GM18868 (cell line): ENCODE data around the gene ATP11A.

ENCODE experiments used
- ATAC-seq: cut with Tn5 transposase; IDR thresholded peaks from one replicate; pipeline ENCODE4 v1.9.1; 2021; ENCODE audit warnings: mild to moderate bottlenecking, moderate library complexity; ENCODE audit not compliant: unreplicated experiment

ATP11A gene

GRCh38 chr13:112740502-112741131 lies 50.8 kb downstream of the ATP11A start:
- ATAC-seq = no peak

DNA sequence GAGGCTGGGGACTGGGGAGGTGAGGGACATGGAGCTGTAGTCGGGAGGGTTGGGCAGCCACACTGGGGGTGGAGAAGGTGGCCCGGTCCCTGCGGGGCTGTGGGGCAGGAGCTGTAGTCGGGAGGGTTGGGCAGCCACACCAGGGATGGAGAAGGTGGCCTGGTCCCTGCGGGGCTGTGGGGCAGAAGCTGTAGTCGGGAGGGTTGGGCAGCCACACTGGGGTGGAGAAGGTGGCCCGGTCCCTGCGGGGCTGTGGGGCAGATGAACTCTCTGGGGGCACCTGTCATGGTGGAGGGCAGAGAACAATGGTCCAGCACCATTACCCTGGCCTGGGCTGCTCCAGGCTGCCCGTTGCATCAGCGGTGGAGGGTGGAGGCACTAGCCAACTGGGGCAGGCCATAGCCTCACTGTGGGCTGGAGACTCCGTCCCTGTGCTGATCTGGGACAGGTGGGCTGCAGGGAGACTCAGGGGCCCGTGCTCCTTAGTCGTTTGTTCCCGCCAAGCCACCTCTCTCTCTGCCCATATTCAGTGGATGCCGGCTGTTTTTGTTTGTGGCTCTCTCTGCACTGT lies 51.4 kb downstream of the ATP11A start:
- no peak for ATAC-seq

DNA sequence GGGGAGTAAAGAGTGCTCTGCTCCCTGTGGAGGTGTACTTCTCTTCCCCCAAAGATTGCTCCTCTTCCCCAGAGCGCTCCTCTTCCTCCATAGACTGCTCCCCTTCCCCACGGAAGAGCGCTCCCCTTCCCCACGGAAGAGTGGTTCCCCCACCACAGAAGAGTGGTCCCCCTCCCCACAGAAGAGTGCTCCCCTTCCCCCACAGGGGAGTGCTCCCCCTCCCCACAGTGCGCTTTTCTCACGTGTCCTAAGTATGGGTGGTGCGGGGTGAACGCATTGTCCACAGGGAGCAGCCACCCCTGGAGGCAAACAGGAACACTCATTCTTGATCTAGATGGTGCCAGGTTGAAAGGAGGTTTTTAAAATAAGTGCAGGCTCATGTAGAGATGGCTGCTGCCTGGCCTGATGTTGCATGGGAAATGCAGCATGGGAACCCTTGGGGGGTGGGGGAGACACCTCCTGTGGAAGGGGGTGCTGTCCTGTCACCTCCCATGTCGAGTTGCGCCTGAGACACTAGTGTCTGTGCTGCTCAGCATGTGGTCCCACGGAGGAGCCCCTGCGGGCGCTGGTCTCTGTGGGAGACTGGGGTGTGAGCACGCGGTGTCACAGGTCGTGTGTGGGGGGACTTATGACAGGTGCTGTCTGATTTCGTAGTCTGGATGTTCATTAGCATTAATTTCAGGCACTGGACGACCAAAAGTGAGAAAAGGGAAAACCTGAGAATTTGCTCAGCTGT lies 52.2 kb downstream of the ATP11A start:
- ATAC-seq = no peak

- ATAC-seq = no peak
Measured at GRCh38 chr13:112742583-112742982, 52.7 kb downstream of the ATP11A start.

- ATAC-seq = no peak
Measured at GRCh38 chr13:112743451-112744167, 53.8 kb downstream of the ATP11A start.

DNA sequence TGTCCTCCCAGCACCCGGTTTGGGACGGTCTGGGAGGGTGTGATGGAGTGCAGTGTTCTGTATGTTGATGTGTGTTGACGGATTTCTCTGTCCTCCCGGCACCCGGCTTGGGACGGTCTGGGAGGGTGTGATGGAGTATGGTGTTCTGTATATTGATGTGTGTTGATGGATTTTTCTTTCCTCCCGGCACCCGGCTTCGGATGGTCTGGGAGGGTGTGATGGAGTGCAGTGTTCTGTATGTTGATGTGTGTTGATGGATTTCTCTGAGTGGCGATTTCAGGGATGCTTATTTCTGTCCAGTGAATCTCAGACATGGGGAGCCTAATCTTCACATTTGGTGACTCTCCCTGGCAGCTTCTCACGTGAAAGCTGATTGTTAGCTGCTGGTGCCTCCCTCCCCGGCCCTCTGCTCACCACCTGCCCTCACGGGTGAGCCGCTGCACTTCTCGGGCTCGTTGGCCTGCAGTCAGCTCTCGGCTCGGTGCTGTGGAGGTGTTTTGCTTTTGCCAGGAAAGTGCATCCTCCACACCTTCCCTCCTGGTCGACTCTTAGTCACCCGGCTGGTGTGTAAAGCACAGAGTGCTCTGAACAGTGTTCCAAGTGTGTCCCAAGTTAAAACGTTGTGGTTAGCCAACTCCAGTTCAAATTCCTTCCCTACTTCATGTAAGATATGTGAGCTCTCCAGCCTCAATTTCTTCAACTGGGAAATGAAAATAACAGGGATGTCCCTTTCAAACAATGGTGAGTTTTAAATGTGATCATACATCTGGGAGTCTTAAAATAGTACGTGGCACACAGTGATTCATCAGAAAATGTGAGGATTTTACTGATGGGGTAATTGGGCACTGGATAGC lies 54.6 kb downstream of the ATP11A start:
- ATAC-seq = no peak

DNA sequence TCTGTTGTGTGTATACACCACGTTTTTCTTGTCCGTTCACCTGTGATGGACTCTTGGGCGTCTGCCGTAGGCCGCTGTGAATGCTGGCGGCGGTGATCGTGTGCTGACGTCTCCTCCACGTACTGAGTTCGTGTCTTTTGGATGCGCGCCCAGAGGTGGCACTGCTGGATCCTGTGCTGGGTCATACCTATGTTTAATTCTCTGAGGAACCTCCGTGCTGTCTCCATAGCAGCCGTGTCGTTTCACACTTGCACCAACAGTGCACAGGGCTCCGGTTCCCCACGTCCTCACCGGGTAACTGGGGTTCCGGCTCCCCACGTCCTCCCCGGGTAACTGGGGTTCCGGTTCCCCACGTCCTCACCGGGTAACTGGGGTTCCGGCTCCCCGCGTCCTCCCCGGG lies 56.2 kb downstream of the ATP11A start:
- no peak for ATAC-seq

DNA sequence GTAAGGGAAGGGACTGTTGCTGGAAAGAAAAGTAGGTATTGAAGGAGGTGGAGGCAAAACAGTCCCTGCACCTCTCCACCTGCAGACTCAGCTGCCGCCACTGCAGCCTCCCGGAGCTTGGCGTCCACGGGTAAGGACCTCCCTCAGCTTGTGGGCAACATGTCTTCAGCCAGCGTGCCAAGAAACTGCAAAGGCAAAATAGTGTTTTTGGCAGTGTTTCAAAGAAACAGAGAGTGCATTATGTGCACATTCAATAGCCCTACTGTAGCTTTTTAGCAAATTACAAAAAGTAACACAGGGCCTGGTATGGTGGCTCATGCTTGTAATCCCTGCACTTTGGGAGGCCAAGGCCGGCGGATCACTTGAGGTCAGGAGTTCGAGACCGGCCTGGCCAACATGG lies 57.4 kb downstream of the ATP11A start:
- no peak for ATAC-seq

DNA sequence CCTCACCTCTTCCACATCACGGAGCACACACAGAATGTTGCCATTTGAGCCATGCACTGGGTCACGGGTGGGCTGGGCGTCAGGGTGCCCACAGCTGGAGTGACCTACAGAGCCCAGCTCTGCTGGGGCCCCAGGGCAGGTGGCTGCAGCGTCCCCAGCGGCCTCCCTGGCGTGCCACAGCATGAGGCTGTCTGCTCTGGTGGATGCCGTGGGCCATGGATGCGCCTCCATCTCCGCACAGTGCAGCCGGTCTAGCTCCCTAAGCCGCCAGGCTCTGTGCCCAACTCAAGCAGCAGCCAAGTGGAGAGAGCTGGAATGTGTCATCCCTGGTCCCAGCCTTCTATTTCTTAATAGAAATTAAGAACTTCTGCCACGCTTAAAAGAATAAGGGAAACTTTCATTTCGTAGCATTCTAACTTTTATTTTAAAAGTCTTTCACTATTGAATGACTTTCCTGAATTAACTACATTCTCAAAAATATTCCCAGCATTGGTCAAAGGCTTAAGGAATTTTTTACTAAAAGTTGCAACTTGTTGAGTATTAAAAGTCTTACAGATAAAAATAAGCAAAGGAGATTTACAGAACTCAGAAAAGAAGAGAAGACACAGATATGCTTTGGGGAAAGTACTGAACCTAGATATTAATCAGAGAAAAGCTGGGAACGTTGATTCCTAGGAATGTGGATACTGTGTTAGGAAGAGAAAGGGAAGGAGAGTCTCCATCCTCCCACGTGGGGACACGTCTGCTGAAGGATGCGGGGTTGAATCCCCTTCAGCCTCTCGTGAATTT lies 59.3 kb downstream of the ATP11A start:
- ATAC-seq = no peak

- no peak for ATAC-seq
Measured at GRCh38 chr13:112750570-112750969, 60.7 kb downstream of the ATP11A start.

DNA sequence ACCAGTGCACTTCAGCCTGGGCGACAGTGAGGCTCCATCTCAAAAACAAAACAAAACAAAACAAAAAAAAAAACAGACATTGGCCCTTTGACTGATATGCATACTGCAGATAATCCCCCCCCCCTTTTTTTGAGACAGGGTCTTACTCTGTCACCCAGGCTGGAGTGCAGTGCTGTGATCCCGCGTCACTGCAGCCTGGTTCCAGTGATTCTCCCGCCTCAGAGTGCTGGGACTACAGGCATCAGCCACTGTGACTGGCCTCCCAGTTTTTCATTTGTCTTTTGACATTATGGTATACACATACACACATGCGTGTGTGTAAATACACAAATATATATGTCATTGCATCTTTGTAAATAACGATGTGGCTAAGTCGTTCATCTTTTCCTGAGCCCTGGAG lies 61.8 kb downstream of the ATP11A start:
- no peak for ATAC-seq

GRCh38 chr13:112752211-112752610 lies 62.4 kb downstream of the ATP11A start:
- no peak for ATAC-seq

DNA sequence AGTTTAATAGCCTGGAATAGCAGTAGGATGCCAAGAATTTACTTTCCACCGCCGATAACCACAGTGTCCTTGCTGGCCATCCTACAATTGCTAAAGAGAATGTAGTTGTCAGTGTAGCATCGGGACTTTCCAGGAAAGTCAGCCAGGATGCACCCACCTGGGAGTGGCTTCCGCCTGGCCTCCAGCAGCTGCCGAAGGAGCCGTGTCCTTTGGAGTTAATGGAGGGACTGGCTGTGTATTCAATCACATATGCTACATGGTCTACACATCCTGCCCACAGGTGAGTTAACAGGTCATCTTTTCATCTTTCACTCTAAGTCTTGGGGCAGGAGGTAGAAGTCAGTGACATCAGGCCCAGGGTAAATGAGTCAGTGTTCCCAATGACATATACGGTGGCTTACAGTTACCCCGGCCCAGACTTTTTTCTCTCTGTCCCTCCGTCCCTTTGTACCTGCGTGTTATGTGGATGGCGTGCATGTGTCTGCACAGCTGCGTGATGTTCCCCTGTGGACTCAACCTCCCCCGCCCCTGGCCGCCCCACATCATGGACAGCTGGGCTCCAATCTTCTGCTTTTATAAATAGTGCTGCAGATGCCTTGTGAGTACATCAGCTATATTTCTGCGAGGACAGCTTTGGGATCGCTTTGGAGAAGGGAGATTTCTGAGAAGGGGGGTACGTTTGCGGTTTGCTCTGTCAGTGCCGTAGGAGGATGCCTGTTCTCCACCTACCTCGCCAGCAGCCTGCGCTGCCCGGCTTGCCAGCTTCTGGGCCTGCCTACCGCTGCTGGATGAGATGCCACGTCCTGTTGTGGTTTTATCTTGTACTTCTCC lies 63.1 kb downstream of the ATP11A start:
- ATAC-seq = no peak

DNA sequence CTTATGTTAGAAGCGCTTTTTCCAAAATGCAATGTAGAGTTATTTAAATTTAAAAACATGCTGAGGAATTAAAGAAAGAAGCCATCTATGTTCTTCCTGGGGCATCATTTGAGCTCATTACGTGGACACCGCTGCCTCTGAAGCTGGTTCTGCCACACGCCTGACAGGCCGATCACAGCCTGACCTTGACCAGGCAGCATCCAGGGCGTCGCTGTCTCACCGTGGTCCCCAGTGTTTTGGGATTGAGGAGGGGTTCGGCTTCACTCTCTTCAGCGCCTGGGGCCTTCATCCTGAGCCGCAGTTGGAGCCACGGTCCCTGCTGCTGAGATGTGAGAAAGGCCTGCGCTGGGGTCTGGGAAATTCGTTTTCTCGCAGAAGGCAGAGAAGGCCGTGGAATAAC lies 64.0 kb downstream of the ATP11A start:
- no peak for ATAC-seq

GRCh38 chr13:112754281-112755025 lies 64.6 kb downstream of the ATP11A start:
- no peak for ATAC-seq

DNA sequence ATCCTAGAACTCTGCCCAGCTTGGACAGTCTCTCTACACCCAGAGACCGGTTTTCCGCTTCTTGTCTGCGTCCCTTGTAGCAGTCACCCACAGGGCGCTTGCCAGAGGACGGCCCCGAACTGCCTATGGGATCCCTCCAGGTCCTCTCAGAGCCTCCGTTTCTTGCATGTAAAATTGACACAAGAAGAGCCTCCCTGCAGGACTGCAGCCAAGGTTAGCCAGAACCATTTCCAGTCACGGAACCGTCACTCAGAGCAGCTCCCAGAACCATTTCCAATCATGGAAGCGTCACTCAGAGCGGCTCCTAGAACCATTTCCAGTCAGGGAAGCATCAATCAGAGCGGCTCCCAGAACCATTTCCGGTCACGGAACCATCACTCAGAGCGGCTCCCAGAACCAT lies 65.5 kb downstream of the ATP11A start:
- ATAC-seq = no peak

GRCh38 chr13:112756081-112756480 lies 66.2 kb downstream of the ATP11A start:
- ATAC-seq = no peak

DNA sequence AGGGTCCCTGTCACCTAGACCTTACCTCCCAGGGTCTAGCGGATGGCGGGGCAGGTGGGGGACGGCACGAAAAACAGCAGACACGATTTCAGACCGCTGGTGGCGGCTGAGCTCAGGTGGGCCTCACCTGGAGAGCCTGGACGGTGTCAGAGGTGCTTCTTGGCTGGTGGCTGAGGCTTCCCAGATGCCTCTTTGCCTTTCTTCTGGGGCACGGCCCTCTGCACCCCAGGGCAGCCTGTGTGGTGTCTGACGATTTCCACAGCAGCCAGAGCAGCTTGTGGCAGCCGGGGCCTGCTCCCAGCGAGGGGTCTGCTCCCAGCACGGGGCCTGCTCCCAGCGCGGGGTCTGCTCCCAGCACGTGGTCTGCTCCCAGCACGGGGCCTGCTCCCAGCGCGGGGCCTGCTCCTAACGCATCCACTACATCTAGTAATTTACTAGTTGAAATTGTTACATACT lies 66.7 kb downstream of the ATP11A start:
- no peak for ATAC-seq
